Activated CD8-positive, alpha-beta T cell treated with anti-CD3 and anti-CD28 coated beads for 36 hours (primary cell): ENCODE data around the gene MOB3B. TPM values are rescaled to one million over a fixed set of nuclear protein-coding genes. Genes with fewer than 3 reads are reported as not detected.

Experiments used
- ATAC-seq: fragments of 200-7000 bp; cut with Tn5 transposase; one replicate; pipeline ENCODE4 v1.10.0; 2021; ENCODE audit warnings: mild to moderate bottlenecking, moderate library complexity
- CTCF ChIA-PET: fragments of 350-600 bp; sonication (Branson Sonifier 250); formaldehyde crosslinking; loops from one replicate; lab custom pipeline; 2021; ENCODE audit warnings: antibody characterized with exemption; lab: Charles Lee
- POLR2A ChIA-PET: fragments of 350-600 bp; sonication (Branson Sonifier 250); formaldehyde crosslinking; loops from one replicate; lab custom pipeline; 2021; ENCODE audit warnings: antibody characterized with exemption; lab: Charles Lee
- DNase-seq: peaks from one replicate; pipeline ENCODE4 v3.0.0-alpha.2; 2020
- H3K27ac Mint-ChIP-seq: one replicate; pipeline ENCODE4 v1.8.0; 2021; ENCODE audit warnings: mild to moderate bottlenecking, mixed read lengths
- H3K27me3 Mint-ChIP-seq: one replicate; pipeline ENCODE4 v1.8.0; 2021; ENCODE audit warnings: mixed read lengths
- H3K36me3 Mint-ChIP-seq: one replicate; pipeline ENCODE4 v1.8.0; 2021; ENCODE audit warnings: low read depth, mixed read lengths
- H3K4me1 Mint-ChIP-seq: one replicate; pipeline ENCODE4 v1.8.0; 2021; ENCODE audit warnings: low read depth, mixed read lengths
- H3K4me3 Mint-ChIP-seq: one replicate; pipeline ENCODE4 v1.8.0; 2021; ENCODE audit warnings: mild to moderate bottlenecking, moderate library complexity, mixed read lengths
- H3K9me3 Mint-ChIP-seq: one replicate; pipeline ENCODE4 v1.8.0; 2021; ENCODE audit warnings: mixed read lengths
- intact Hi-C: fragments of 100-400 bp; cut with micrococcal nuclease; formaldehyde crosslinking; loops from one replicate; pipeline ENCODE4 v1.10.0; 2022
- total RNA-seq, 2 experiments: library from RNA; stranded (reverse); gene quantifications; one replicate each; pipeline ENCODE4 v1.2.3, GENCODE V29; 2021
- TF ChIP-seq, protein P1 (sequence below): fragments of 200-600 bp; IDR thresholded peaks from one replicate; pipeline ENCODE4 v1.8.0; 2022; ENCODE audit warnings: antibody characterized with exemption, mild to moderate bottlenecking

The MOB3B gene
- total RNA-seq, 2 experiments from 2014 or later = 0.47 to 0.67 TPM

DNA sequence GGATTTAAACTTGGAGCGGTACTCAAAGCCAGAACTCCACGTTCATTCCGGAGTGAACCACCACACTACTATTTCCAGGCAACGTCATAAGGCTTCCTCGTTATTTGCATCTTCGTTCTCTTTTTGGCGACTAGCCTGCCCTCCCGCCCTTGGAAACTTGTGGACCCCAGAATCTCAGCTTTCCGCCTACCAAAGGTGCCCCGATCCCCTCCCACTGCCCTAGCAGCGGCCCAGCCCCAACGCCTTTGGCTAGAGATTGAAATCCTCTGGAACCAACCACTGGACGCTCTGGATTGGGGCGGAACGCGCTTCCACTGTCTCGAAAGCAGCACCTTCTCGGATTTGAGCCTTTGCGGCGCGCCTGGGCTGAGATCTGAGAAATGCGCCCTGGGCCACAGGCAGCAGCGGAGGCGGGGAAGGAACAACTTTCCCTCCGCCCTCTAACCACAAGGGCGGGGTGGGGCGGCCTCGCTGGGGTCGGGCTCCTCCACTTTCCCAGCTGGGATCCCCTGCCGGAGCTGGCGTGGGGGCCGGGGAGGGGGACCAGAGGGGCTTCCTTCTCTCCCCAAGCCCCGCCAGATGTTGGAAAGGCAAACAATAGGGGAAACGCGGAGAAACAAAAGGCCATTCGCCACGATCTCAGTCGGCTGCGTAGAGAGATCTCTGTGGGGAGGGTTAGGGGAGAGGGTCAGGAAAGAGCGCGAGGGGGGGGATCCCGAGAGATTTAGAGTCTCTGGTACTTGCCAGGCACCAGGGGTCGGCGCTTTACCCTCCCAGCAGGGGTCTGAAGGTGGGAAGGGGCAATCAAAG, 1.3 kb downstream of the MOB3B start:
- CTCF ChIA-PET = interaction anchor here (1.3 to 3.1 kb wide), 2 partner anchors 195 kb away, joined by 8 to 65 read pairs; no protein-coding TSS in a partner anchor
- no peaks in the 10 kb centered on the region for H3K36me3 Mint-ChIP-seq
- ATAC-seq (peak; percentile 31), DNase-seq (peak; percentile 65)
- H3K27ac Mint-ChIP-seq = no peak overlapping the region
- intact Hi-C loops = no loop called here
- TF ChIP-seq, protein P1, sequence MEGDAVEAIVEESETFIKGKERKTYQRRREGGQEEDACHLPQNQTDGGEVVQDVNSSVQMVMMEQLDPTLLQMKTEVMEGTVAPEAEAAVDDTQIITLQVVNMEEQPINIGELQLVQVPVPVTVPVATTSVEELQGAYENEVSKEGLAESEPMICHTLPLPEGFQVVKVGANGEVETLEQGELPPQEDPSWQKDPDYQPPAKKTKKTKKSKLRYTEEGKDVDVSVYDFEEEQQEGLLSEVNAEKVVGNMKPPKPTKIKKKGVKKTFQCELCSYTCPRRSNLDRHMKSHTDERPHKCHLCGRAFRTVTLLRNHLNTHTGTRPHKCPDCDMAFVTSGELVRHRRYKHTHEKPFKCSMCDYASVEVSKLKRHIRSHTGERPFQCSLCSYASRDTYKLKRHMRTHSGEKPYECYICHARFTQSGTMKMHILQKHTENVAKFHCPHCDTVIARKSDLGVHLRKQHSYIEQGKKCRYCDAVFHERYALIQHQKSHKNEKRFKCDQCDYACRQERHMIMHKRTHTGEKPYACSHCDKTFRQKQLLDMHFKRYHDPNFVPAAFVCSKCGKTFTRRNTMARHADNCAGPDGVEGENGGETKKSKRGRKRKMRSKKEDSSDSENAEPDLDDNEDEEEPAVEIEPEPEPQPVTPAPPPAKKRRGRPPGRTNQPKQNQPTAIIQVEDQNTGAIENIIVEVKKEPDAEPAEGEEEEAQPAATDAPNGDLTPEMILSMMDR = no peak
- H3K27me3 Mint-ChIP-seq = peaks cover 13% of the 10 kb centered on the region
- H3K9me3 Mint-ChIP-seq = no peaks in the 10 kb centered on the region
- POLR2A ChIA-PET = no interaction called here
- H3K4me3 Mint-ChIP-seq = peak overlapping the region; percentile 82
- H3K4me1 Mint-ChIP-seq = peaks cover 10% of the 10 kb centered on the region

DNA sequence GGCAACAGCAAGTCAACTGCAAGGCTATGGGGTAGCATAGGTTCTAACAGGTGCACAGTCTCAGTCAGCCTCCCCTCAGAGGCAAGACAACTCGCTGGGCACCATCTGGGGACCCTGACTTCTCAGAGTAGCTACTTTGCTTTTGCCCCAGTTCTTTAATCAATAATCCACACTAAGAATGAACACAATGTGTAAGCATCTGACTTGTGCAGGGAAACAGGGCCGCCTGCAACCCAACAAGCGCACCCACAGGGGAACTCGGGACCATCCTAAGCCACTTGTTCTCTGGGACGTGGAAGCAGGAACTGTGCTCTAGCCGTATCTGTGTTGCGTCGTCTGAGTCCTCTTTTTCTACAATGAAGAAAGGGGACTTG, 1.9 kb downstream of the MOB3B start:
- ATAC-seq = no peak
- Mint-ChIP-seq H3K4me3 (peak overlapping the region; percentile 82), H3K9me3 (no peaks in the 10 kb centered on the region), H3K4me1 (peaks cover 10% of the 10 kb centered on the region), H3K27me3 (peaks cover 13% of the 10 kb centered on the region), H3K36me3 (no peaks in the 10 kb centered on the region), H3K27ac (no peak overlapping the region)
- TF ChIP-seq, protein P1 = no peak
- DNase-seq = no peak
- ChIA-PET CTCF (interaction anchor here (0.9 to 1.9 kb wide), 4 partner anchors 14 to 194 kb away, joined by 3 to 8 read pairs (median 4); no protein-coding TSS in a partner anchor), POLR2A (no interaction called here)
- intact Hi-C loops = no loop called here

DNA sequence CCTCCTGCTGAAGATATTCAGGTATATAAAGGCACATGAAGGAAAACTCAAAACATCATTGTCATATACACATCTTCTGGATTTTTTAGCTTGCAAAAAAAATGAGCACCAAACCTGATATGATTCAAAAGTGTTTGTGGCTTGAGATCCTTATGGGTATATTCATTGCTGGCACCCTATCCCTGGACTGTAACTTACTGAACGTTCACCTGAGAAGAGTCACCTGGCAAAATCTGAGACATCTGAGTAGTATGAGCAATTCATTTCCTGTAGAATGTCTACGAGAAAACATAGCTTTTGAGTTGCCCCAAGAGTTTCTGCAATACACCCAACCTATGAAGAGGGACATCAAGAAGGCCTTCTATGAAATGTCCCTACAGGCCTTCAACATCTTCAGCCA, 5.4 kb downstream of the MOB3B start, which contains the start of gene IFNK:
TSS of gene IFNK (plus strand) at position 55 of the 400 bp plus-strand sequence. CDS start at position 102, 47 bp downstream.
- Mint-ChIP-seq H3K27me3 (peaks cover 13% of the 10 kb centered on the region), H3K36me3 (no peaks in the 10 kb centered on the region), H3K27ac (no peak within 1 kb of the TSS)

DNA sequence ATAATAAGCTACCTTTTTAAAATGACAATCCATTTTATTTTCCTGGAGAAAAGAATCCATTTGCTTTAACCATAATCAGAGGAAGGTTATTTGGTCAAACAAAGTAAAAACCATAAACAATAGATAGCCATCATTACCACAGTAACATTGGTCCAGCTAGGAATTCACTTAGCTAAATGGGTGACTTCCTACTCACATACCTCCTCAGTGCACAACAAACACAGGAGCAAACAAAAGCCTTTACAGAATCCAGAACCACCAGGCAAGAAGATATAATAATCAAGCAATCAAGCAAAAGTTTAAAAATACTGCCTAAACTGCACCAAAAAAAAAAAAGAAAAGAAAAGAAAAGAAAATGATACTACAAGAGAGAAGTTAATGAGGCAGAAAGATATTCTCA, 6.5 kb downstream of the MOB3B start:
- TF ChIP-seq, protein P1 = no peak
- POLR2A ChIA-PET = no interaction called here
- CTCF ChIA-PET = no interaction called here
- Mint-ChIP-seq H3K27ac (no peak overlapping the region), H3K36me3 (no peaks in the 10 kb centered on the region), H3K4me1 (peaks cover 3% of the 10 kb centered on the region), H3K9me3 (no peaks in the 10 kb centered on the region), H3K4me3 (no peak overlapping the region), H3K27me3 (peaks cover 12% of the 10 kb centered on the region)
- ATAC-seq (no peak), DNase-seq (no peak)
- intact Hi-C loops = no loop called here

More for the DNA sequence above, 5.4 kb downstream of the MOB3B start, which contains the start of gene IFNK:
- DNase-seq (no peak), ATAC-seq (no peak)
- H3K9me3 Mint-ChIP-seq = no peaks in the 10 kb centered on the region
- H3K4me3 Mint-ChIP-seq = no peak within 1 kb of the TSS
- ChIA-PET POLR2A (no interaction called here), CTCF (interaction anchor here (1.1 to 1.3 kb wide), 2 partner anchors 89 to 191 kb away, joined by 3 to 4 read pairs; no protein-coding TSS in a partner anchor)
- TF ChIP-seq, protein P1 = no peak
- intact Hi-C loops = no loop called here
- H3K4me1 Mint-ChIP-seq = peaks cover 6% of the 10 kb centered on the region

DNA sequence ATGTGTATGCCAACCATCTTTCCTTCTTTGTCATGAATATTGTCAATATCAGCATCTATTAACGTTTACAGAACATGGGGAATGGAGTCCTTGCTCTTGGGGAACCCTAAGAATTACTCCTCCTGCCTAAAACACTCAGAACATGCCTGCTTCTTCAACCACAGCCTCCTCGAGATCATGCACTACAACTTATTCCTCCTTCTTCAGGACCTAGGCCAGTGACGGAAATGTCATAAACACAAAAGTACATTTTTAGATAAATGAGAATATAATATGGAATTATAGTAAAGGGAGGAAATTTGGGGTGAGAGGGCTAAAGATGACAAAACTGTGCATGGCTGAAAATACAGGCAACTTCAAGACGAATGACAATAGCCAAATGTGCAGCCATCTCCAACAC, 8.6 kb downstream of the MOB3B start:
- no peaks in the 10 kb centered on the region for H3K27me3 Mint-ChIP-seq
- H3K4me3 Mint-ChIP-seq = no peak overlapping the region
- no peaks in the 10 kb centered on the region for H3K36me3 Mint-ChIP-seq
- H3K4me1 Mint-ChIP-seq = no peaks in the 10 kb centered on the region
- ChIA-PET POLR2A (no interaction called here), CTCF (interaction anchor here (1.1 kb wide), 1 partner anchor 9 kb away, joined by 3 read pairs; the partner anchor contains the start of gene MOB3B)
- TF ChIP-seq, protein P1 = no peak
- intact Hi-C loops = no loop called here
- no peak overlapping the region for H3K27ac Mint-ChIP-seq
- no peaks in the 10 kb centered on the region for H3K9me3 Mint-ChIP-seq
- ATAC-seq (no peak), DNase-seq (no peak)
